HG03175 (cell line): ENCODE measurements around the gene LCK.
A peak's percentile ranks its signal among the peaks of the same experiment; 100 is the strongest.

Experiments used
- ATAC-seq: cut with Tn5 transposase; IDR thresholded peaks from one replicate; pipeline ENCODE4 v1.9.1; 2021; ENCODE audit warnings: mild to moderate bottlenecking, moderate library complexity; ENCODE audit not compliant: unreplicated experiment

The LCK gene

GRCh38 chr1:32311709-32312393 lies 60.8 kb downstream of the LCK start:
- ATAC-seq, result no peak

GRCh38 chr1:32316903-32317277 lies 65.8 kb downstream of the LCK start:
- ATAC-seq, result no peak

DNA sequence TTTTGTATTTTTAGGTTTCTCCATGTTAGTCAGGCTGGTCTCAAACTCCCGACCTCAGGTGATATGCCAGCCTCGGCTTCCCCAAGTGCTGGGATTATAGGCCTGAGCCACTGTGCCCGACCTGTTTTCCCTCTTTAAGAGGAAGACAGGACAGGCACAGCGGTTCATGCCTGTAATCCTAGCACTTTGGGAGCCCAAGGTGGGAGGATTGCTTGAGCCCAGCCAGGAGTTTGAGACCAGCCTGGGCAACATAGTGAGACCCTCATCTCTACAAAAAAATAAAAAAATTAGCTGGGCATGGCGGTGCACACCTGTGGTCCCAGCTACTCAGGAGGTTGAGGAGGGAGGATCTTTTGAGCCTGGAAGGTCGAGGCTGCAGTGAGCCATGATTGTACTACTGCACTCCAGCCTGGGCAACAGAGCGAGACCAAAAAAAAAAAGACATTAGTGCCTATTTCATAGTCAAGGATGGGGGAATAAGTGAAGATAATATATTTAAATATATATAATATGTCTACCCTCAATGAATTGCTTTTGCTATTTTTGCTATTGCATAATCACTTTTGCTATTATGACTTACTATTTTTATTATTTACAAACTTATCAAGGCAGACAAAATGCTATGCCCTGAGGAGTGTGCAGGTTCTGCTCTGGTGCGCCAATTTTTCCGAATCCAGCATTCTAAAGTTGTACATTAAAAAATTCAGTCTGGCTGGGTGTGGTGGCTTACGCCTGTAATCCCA lies 67.2 kb downstream of the LCK start:
- no peak for ATAC-seq

- no peak for ATAC-seq
Observed at GRCh38 chr1:32321712-32322291, 70.7 kb downstream of the LCK start.

DNA sequence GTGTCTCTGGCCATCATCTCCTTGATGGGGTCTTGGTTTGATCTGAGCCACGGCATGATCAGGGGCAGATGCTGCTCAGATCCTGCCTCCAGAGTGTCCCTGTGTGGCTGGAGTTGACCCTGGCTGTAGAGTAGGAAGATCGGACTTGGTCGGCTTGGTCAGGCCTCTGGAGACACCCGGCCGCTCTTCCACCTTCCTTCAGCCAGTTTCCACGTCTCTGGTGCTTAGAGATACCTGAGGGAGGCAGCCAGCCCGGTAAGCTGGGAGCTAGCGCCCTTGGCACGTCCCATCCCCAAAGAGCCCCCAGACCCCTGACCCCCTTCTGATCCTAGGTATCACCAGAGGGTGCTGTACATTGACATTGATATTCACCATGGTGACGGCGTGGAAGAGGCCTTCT lies 76.1 kb downstream of the LCK start:
- no peak for ATAC-seq

DNA sequence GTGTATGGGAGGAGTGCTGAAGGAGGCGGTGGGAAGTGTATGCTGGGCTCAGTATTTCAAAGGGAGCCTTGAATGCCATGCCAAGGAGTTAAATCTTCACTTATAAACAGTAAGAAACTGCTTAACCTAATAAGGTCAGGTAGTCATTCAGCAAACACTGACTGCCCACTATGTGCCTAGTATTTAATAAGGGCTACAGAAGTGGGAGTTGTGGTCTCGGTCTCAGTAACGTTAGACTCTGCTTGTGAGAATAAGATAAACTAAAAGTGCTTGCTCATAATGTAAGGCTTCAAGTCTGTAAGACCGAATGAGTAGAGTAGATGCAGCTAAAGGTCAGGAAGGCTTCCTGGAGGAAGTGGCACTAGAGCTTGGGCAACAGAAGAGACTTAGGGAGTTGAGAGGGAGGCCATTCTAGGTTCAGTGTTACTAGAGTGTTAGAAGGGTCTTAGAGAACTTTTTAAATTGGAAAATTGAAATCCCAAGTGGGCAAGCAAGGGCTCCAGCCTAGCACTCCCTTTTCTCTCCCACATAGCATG lies 78.9 kb downstream of the LCK start:
- ATAC-seq, result no peak

DNA sequence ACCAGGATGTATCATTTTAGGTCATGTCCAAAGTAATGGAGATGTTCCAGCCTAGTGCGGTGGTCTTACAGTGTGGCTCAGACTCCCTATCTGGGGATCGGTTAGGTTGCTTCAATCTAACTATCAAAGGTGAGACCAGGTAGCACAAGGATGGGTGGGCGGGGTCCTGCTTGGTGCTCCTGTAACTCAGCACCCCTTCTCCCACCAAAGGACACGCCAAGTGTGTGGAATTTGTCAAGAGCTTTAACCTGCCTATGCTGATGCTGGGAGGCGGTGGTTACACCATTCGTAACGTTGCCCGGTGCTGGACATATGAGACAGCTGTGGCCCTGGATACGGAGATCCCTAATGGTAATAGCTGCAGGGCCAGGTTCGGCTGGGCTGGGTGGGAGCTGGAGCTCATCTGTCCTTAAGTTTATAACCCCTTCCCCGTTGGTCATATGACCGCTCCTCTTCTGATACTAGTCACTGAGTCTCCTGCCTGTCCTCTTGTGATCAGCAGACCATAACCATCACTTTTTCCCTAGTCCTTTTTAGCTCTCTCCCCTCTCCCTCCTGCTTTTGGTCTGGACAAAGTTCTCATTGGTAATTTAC lies 79.6 kb downstream of the LCK start:
- no peak for ATAC-seq

DNA sequence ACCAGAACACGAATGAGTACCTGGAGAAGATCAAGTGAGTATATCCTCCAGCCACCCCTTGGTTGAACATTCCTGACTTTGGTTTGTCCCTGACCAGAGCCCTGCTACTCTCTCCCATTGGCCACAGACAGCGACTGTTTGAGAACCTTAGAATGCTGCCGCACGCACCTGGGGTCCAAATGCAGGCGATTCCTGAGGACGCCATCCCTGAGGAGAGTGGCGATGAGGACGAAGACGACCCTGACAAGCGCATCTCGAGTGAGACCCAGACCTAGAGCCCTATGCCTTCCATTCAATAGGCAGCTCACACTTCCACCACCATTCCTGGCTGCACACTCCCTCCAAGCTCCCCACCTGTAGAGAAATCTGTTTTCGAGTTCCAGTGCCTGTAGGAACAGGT lies 80.5 kb downstream of the LCK start:
- no peak for ATAC-seq

DNA sequence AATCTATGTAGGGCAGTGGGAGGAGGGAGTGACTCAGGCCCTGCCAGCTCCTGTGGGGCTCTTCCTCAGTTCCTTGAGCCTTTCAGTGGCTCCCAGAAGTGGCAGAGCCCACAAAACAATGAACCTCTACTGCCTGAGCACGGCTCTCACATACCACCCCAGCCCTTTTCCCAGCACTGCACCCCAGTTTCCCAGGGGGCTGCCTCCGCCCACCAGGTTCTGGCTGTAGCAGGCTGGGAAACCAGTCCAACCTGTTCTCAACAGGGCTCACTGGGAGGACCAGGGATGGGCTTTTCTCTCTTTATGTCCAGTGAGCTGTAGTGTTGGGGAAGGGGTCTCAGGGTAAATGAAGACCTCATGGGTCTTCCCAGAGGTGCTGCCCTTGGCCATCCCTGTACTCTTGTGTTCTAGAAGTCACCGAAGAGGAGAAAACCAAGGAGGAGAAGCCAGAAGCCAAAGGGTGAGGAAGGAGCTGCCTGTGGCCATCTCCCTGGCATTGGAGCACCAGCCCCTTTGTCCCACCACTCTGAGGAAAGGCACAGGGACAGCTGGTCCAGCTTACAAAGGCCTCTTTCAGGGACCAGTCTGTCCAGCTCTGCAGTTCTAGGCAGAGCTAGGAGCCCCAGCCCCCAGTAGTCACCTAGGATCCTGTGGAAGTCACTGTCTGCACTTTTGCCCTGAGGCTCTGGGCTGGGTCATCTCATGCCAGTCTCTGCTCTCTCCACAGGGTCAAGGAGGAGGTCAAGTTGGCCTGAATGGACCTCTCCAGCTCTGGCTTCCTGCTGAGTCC lies 81.4 kb downstream of the LCK start:
- no peak for ATAC-seq

DNA sequence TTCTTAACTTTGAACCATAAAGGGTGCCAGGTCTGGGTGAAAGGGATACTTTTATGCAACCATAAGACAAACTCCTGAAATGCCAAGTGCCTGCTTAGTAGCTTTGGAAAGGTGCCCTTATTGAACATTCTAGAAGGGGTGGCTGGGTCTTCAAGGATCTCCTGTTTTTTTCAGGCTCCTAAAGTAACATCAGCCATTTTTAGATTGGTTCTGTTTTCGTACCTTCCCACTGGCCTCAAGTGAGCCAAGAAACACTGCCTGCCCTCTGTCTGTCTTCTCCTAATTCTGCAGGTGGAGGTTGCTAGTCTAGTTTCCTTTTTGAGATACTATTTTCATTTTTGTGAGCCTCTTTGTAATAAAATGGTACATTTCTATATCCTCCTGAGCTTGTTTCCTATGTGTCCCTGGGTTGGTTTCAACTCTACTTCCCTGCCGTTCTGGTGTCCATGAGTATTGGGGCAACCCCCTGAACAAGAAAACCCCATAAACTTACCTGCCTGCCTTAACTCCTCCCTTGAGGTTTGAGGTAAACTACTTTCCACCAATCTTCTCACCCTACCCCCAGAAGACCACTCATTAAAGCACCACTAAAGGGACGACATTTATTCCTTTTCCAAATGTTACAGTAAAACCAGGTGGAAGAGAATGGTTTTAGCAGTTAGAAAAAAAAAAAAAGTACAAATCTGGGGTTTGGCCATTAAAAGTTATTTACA lies 82.3 kb downstream of the LCK start:
- no peak for ATAC-seq

- no peak for ATAC-seq
Observed at GRCh38 chr1:32334274-32334861, 83.3 kb downstream of the LCK start.

- peak; percentile 15 for ATAC-seq
Observed at GRCh38 chr1:32334864-32335534, 83.9 kb downstream of the LCK start.

DNA sequence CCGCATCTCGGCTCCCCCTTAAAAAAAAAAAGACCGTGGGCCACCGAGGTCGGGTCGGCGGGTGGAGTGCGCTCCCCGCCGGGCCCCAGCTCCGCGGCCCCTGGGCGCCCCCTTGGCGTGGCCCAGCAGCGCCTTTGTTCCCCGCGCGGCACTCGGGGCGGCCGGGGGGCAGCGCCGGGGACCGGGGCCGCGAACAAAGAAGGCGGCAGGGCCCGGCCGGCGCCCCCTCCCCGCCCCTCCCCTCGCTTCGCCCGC lies 84.4 kb downstream of the LCK start:
- peak; percentile 10 for ATAC-seq
